ENCODE results near the gene BTBD19. TPM values are rescaled to one million over a fixed set of nuclear protein-coding genes. Genes with fewer than 3 reads are reported as not detected.

The BTBD19 gene
- total RNA-seq, 1 donor = 21.4 TPM

- DNase-seq (ENCODE audit: insufficient read length, low spot score, missing footprints) = no peak
- H2AFZ ChIP-seq (ENCODE audit: low read length) = no peak overlapping the region
- no peaks in the 10 kb centered on the region for H3K9me3 ChIP-seq (ENCODE audit: low read depth, low read length)
- TF ChIP-seq CTCF (IDR thresholded peaks at IDR 0.05; ENCODE audit: extremely low read depth, low read depth, low read length) = no peak
- no peaks in the 10 kb centered on the region for H3K79me2 ChIP-seq (ENCODE audit: insufficient read depth, low read length)
- no peak overlapping the region for H3K4me2 ChIP-seq (ENCODE audit: insufficient read depth, low read length)
- H3K4me1 ChIP-seq (ENCODE audit: insufficient read depth, low read length) = peaks cover under 1% of the 10 kb centered on the region
- H3K27me3 ChIP-seq (ENCODE audit: insufficient read depth, low read length) = no peaks in the 10 kb centered on the region
- H3K36me3 ChIP-seq (ENCODE audit: insufficient read depth, low read length) = no peaks in the 10 kb centered on the region
- H3K27ac ChIP-seq (ENCODE audit: low read depth, low read length) = no peak overlapping the region
- no peaks in the 10 kb centered on the region for H4K20me1 ChIP-seq (ENCODE audit: insufficient read depth, low read length)
- no peak overlapping the region for H3K4me3 ChIP-seq (ENCODE audit: insufficient read depth, low read length)
Observed at GRCh38 chr1:44847845-44848244, 39.5 kb downstream of the BTBD19 start.

GRCh38 chr1:44848456-44849181, 40.3 kb downstream of the BTBD19 start:
- H3K4me2 ChIP-seq (ENCODE audit: insufficient read depth, low read length) = no peak overlapping the region
- TF ChIP-seq CTCF (IDR thresholded peaks at IDR 0.05; ENCODE audit: extremely low read depth, low read depth, low read length) = no peak
- no peak overlapping the region for H3K27ac ChIP-seq (ENCODE audit: low read depth, low read length)
- no peaks in the 10 kb centered on the region for H3K36me3 ChIP-seq (ENCODE audit: insufficient read depth, low read length)
- no peaks in the 10 kb centered on the region for H4K20me1 ChIP-seq (ENCODE audit: insufficient read depth, low read length)
- H2AFZ ChIP-seq (ENCODE audit: low read length) = no peak overlapping the region
- H3K79me2 ChIP-seq (ENCODE audit: insufficient read depth, low read length) = no peaks in the 10 kb centered on the region
- H3K4me1 ChIP-seq (ENCODE audit: insufficient read depth, low read length) = no peaks in the 10 kb centered on the region
- no peaks in the 10 kb centered on the region for H3K27me3 ChIP-seq (ENCODE audit: insufficient read depth, low read length)
- DNase-seq (ENCODE audit: insufficient read length, low spot score, missing footprints) = no peak
- H3K4me3 ChIP-seq (ENCODE audit: insufficient read depth, low read length) = no peak overlapping the region
- no peaks in the 10 kb centered on the region for H3K9me3 ChIP-seq (ENCODE audit: low read depth, low read length)

GRCh38 chr1:44849575-44850132, 41.3 kb downstream of the BTBD19 start:
- Histone ChIP-seq H4K20me1 (ENCODE audit: insufficient read depth, low read length) (no peaks in the 10 kb centered on the region), H3K79me2 (ENCODE audit: insufficient read depth, low read length) (no peaks in the 10 kb centered on the region), H3K36me3 (ENCODE audit: insufficient read depth, low read length) (no peaks in the 10 kb centered on the region), H2AFZ (ENCODE audit: low read length) (no peak overlapping the region), H3K27me3 (ENCODE audit: insufficient read depth, low read length) (no peaks in the 10 kb centered on the region), H3K4me1 (ENCODE audit: insufficient read depth, low read length) (no peaks in the 10 kb centered on the region), H3K4me2 (ENCODE audit: insufficient read depth, low read length) (no peak overlapping the region), H3K4me3 (ENCODE audit: insufficient read depth, low read length) (no peak overlapping the region), H3K9me3 (ENCODE audit: low read depth, low read length) (no peaks in the 10 kb centered on the region), H3K27ac (ENCODE audit: low read depth, low read length) (no peak overlapping the region)
- no peak for TF ChIP-seq CTCF (IDR thresholded peaks at IDR 0.05; ENCODE audit: extremely low read depth, low read depth, low read length)
- DNase-seq (ENCODE audit: insufficient read length, low spot score, missing footprints) = no peak

- Histone ChIP-seq H3K27ac (ENCODE audit: low read depth, low read length) (no peak overlapping the region), H3K4me1 (ENCODE audit: insufficient read depth, low read length) (no peaks in the 10 kb centered on the region), H3K4me3 (ENCODE audit: insufficient read depth, low read length) (no peak overlapping the region), H2AFZ (ENCODE audit: low read length) (no peak overlapping the region), H3K9me3 (ENCODE audit: low read depth, low read length) (no peaks in the 10 kb centered on the region), H4K20me1 (ENCODE audit: insufficient read depth, low read length) (no peaks in the 10 kb centered on the region), H3K36me3 (ENCODE audit: insufficient read depth, low read length) (no peaks in the 10 kb centered on the region), H3K27me3 (ENCODE audit: insufficient read depth, low read length) (no peaks in the 10 kb centered on the region), H3K4me2 (ENCODE audit: insufficient read depth, low read length) (no peak overlapping the region), H3K79me2 (ENCODE audit: insufficient read depth, low read length) (no peaks in the 10 kb centered on the region)
- DNase-seq (ENCODE audit: insufficient read length, low spot score, missing footprints) = no peak
- TF ChIP-seq CTCF (IDR thresholded peaks at IDR 0.05; ENCODE audit: extremely low read depth, low read depth, low read length) = no peak
Observed at GRCh38 chr1:44851308-44851707, 43.0 kb downstream of the BTBD19 start.
